Loucy (cell line): ENCODE results near the gene TIRAP.

Source experiments
- H2AFZ ChIP-seq: fragments of 200-600 bp; sonication (generic); 2 replicates; pipeline ENCODE4 v1.6.0; 2016; ENCODE audit warnings: antibody characterized with exemption, mild to moderate bottlenecking, low read length, moderate library complexity
- H3F3A ChIP-seq: fragments of 200-600 bp; 2 replicates; pipeline ENCODE4 v1.6.0; 2016; ENCODE audit warnings: antibody characterized with exemption, low read depth, mild to moderate bottlenecking
- H3K27me3 ChIP-seq: fragments of 200-600 bp; sonication (generic); 2 replicates; pipeline ENCODE4 v1.6.1; 2014; ENCODE audit warnings: low read length, mild to moderate bottlenecking; ENCODE audit not compliant: insufficient read depth, poor library complexity, severe bottlenecking
- H3K36me3 ChIP-seq: fragments of 200-600 bp; sonication (generic); 2 replicates; pipeline ENCODE4 v1.6.1; 2016; ENCODE audit warnings: low read length; ENCODE audit not compliant: insufficient read depth
- H3K4me1 ChIP-seq: fragments of 200-600 bp; sonication (generic); 2 replicates; pipeline ENCODE4 v1.5.1; 2014; ENCODE audit warnings: low read length, mild to moderate bottlenecking; ENCODE audit not compliant: insufficient read depth, poor library complexity, severe bottlenecking
- H3K4me2 ChIP-seq: fragments of 200-600 bp; sonication (generic); 2 replicates; pipeline ENCODE4 v1.6.0; 2014; ENCODE audit warnings: antibody characterized with exemption, low read length, low read depth, mild to moderate bottlenecking; ENCODE audit not compliant: poor library complexity, severe bottlenecking
- H3K4me3 ChIP-seq: fragments of 200-600 bp; sonication (generic); 2 replicates; pipeline ENCODE4 v1.5.1; 2014; ENCODE audit warnings: low read length, mild to moderate bottlenecking, mixed read lengths; ENCODE audit not compliant: poor library complexity, severe bottlenecking
- H3K79me2 ChIP-seq: fragments of 200-600 bp; sonication (generic); 2 replicates; pipeline ENCODE4 v1.6.1; 2014; ENCODE audit warnings: low read length; ENCODE audit not compliant: insufficient read depth
- H3K9ac ChIP-seq: fragments of 200-600 bp; sonication (generic); 2 replicates; pipeline ENCODE4 v1.6.0; 2014; ENCODE audit warnings: mild to moderate bottlenecking, low read depth, low read length, moderate library complexity; ENCODE audit not compliant: poor library complexity, severe bottlenecking
- H3K9me2 ChIP-seq: fragments of 200-600 bp; sonication (generic); replicated peaks from 2 replicates; pipeline ENCODE4 v1.6.1; 2016; ENCODE audit warnings: low read depth, low read length, mixed read lengths
- H3K9me3 ChIP-seq: fragments of 200-600 bp; sonication (generic); 2 replicates; pipeline ENCODE4 v1.6.1; 2014; ENCODE audit warnings: mild to moderate bottlenecking, antibody characterized with exemption, low read length, low read depth; ENCODE audit not compliant: insufficient read depth
- H4K20me1 ChIP-seq: fragments of 200-600 bp; sonication (generic); 2 replicates; pipeline ENCODE4 v1.6.0; 2014; ENCODE audit warnings: antibody characterized with exemption, low read length, mild to moderate bottlenecking; ENCODE audit not compliant: insufficient read depth, poor library complexity, severe bottlenecking
- CTCF ChIP-seq: fragments of 200-600 bp; sonication (generic); conservative IDR thresholded peaks from 2 replicates; pipeline ENCODE4 v1.5.1; 2014; ENCODE audit warnings: mild to moderate bottlenecking, antibody characterized with exemption, low read length
- EZH2phosphoT487 ChIP-seq: fragments of 200-600 bp; IDR thresholded peaks from 2 replicates; pipeline ENCODE4 v1.6.1; 2018; ENCODE audit warnings: antibody characterized with exemption, mild to moderate bottlenecking, moderate library complexity, borderline replicate concordance

TIRAP gene

GRCh38 chr11:126328444-126328843 lies 45.6 kb downstream of the TIRAP start:
- Histone ChIP-seq H3K9me2 (no peaks in the 10 kb centered on the region), H3K27me3 (no peaks in the 10 kb centered on the region), H3K4me2 (no peak overlapping the region), H3K36me3 (peaks cover 25% of the 10 kb centered on the region; the same call in 1 of the 2 replicates), H3K4me3 (no peak overlapping the region), H3K79me2 (peaks cover 14% of the 10 kb centered on the region; the same call in 1 of the 2 replicates), H3K4me1 (no peaks in the 10 kb centered on the region), H3F3A (no peaks in the 10 kb centered on the region), H3K9me3 (no peaks in the 10 kb centered on the region), H3K9ac (no peak overlapping the region), H2AFZ (no peak overlapping the region), H4K20me1 (no peaks in the 10 kb centered on the region)
- TF ChIP-seq EZH2phosphoT487 (no peak), CTCF (no peak)

GRCh38 chr11:126328938-126329643 lies 46.2 kb downstream of the TIRAP start:
- peaks cover 14% of the 10 kb centered on the region; the same call in 1 of the 2 replicates for H3K79me2 ChIP-seq
- H3F3A ChIP-seq, result no peaks in the 10 kb centered on the region

GRCh38 chr11:126329644-126330211 lies 46.8 kb downstream of the TIRAP start:
- H3K27me3 ChIP-seq, result no peaks in the 10 kb centered on the region
- no peaks in the 10 kb centered on the region for H3K9me2 ChIP-seq
- no peaks in the 10 kb centered on the region for H3K9me3 ChIP-seq
- no peaks in the 10 kb centered on the region for H3F3A ChIP-seq
- TF ChIP-seq CTCF (no peak), EZH2phosphoT487 (no peak)
- no peaks in the 10 kb centered on the region for H3K4me1 ChIP-seq
- no peak overlapping the region for H2AFZ ChIP-seq
- no peak overlapping the region for H3K4me3 ChIP-seq
- H3K4me2 ChIP-seq, result no peak overlapping the region
- peaks cover 34% of the 10 kb centered on the region; the same call in 1 of the 2 replicates for H3K36me3 ChIP-seq
- no peak overlapping the region for H3K9ac ChIP-seq
- peaks cover 14% of the 10 kb centered on the region; the same call in 1 of the 2 replicates for H3K79me2 ChIP-seq
- H4K20me1 ChIP-seq, result no peaks in the 10 kb centered on the region

More at GRCh38 chr11:126328938-126329643, 46.2 kb downstream of the TIRAP start:
- TF ChIP-seq EZH2phosphoT487 (no peak), CTCF (no peak)
- Histone ChIP-seq H3K9ac (no peak overlapping the region), H3K4me3 (no peak overlapping the region), H3K4me2 (no peak overlapping the region), H3K9me3 (no peaks in the 10 kb centered on the region), H3K9me2 (no peaks in the 10 kb centered on the region), H3K27me3 (no peaks in the 10 kb centered on the region), H4K20me1 (no peaks in the 10 kb centered on the region), H3K4me1 (no peaks in the 10 kb centered on the region), H2AFZ (no peak overlapping the region), H3K36me3 (peaks cover 31% of the 10 kb centered on the region; the same call in 1 of the 2 replicates)
